SJSA1 (cell line): ENCODE results near the gene TNFAIP8L1. TPM values are rescaled to one million over a fixed set of nuclear protein-coding genes. Genes with fewer than 3 reads are reported as not detected.
A peak's percentile ranks its signal among the peaks of the same experiment; 100 is the strongest.

ENCODE experiments used
- DNase-seq, 2 experiments: peaks; one replicate each; pipeline ENCODE4 v3.0.0-alpha.2; 2015 to 2020; ENCODE audit warnings: low spot score in 2 of 2, low read depth in 1 of 2
- H3K27ac ChIP-seq: fragments of 250-450 bp; sonication (Bioruptor Pico); 2 replicates; pipeline ENCODE4 v1.5.1; 2020; ENCODE audit warnings: mild to moderate bottlenecking, moderate library complexity
- H3K27me3 ChIP-seq: fragments of 250-450 bp; sonication (Bioruptor Pico); replicated peaks from 2 replicates; pipeline ENCODE4 v1.5.1; 2020; ENCODE audit warnings: mild to moderate bottlenecking, moderate library complexity
- H3K36me3 ChIP-seq: fragments of 250-450 bp; sonication (Bioruptor Pico); 2 replicates; pipeline ENCODE4 v1.5.1; 2020; ENCODE audit warnings: mild to moderate bottlenecking
- H3K4me1 ChIP-seq: fragments of 250-450 bp; sonication (Bioruptor Pico); replicated peaks from 2 replicates; pipeline ENCODE4 v1.6.1; 2021; ENCODE audit warnings: mild to moderate bottlenecking
- H3K4me3 ChIP-seq: fragments of 250-450 bp; sonication (Bioruptor Pico); 2 replicates; pipeline ENCODE4 v1.5.1; 2020; ENCODE audit warnings: mild to moderate bottlenecking
- H3K9me3 ChIP-seq: fragments of 250-450 bp; sonication (Bioruptor Pico); replicated peaks from 2 replicates; pipeline ENCODE4 v1.5.1; 2020; ENCODE audit warnings: mild to moderate bottlenecking
- total RNA-seq: library from RNA; depleted of rRNA; stranded (reverse); fragments of >200 nt; shearing (Covaris generic); gene quantifications from 2 replicates; pipeline ENCODE4 v1.2.3, GENCODE V29; 2014

The TNFAIP8L1 gene
- total RNA-seq, 1 experiment from 2014 or later, result 5.0 TPM

GRCh38 chr19:4688587-4688986 is 49.3 kb downstream of the TNFAIP8L1 start:
- Histone ChIP-seq H3K27me3 (no peaks in the 10 kb centered on the region), H3K4me1 (peaks cover 2% of the 10 kb centered on the region), H3K4me3 (no peak overlapping the region), H3K36me3 (peaks cover 87% of the 10 kb centered on the region), H3K9me3 (no peaks in the 10 kb centered on the region), H3K27ac (no peak overlapping the region)
- DNase-seq, result no peak

- no peaks in the 10 kb centered on the region for H3K9me3 ChIP-seq
- no peak for DNase-seq
- no peaks in the 10 kb centered on the region for H3K27me3 ChIP-seq
- no peak overlapping the region for H3K4me3 ChIP-seq
- peaks cover 87% of the 10 kb centered on the region for H3K36me3 ChIP-seq
- H3K4me1 ChIP-seq, result peaks cover 10% of the 10 kb centered on the region
- no peak overlapping the region for H3K27ac ChIP-seq
Measured at GRCh38 chr19:4689403-4689802, 50.1 kb downstream of the TNFAIP8L1 start.

- DNase-seq, result no peak
- H3K27ac ChIP-seq, result no peak overlapping the region
- no peaks in the 10 kb centered on the region for H3K9me3 ChIP-seq
- H3K36me3 ChIP-seq, result peaks cover 89% of the 10 kb centered on the region
- no peaks in the 10 kb centered on the region for H3K27me3 ChIP-seq
- peaks cover 19% of the 10 kb centered on the region for H3K4me1 ChIP-seq
- no peak overlapping the region for H3K4me3 ChIP-seq
Measured at GRCh38 chr19:4690361-4690760, 51.0 kb downstream of the TNFAIP8L1 start.

GRCh38 chr19:4691373-4691772 is 52.1 kb downstream of the TNFAIP8L1 start:
- no peak for DNase-seq
- peaks cover 27% of the 10 kb centered on the region for H3K4me1 ChIP-seq
- H3K27ac ChIP-seq, result no peak overlapping the region
- no peaks in the 10 kb centered on the region for H3K27me3 ChIP-seq
- no peaks in the 10 kb centered on the region for H3K9me3 ChIP-seq
- peaks cover 94% of the 10 kb centered on the region for H3K36me3 ChIP-seq
- H3K4me3 ChIP-seq, result no peak overlapping the region

- Histone ChIP-seq H3K4me3 (no peak overlapping the region), H3K27me3 (no peaks in the 10 kb centered on the region), H3K36me3 (peaks cover 91% of the 10 kb centered on the region), H3K27ac (no peak overlapping the region), H3K9me3 (no peaks in the 10 kb centered on the region), H3K4me1 (peaks cover 37% of the 10 kb centered on the region)
- DNase-seq, result no peak
Measured at GRCh38 chr19:4692251-4693077, 53.1 kb downstream of the TNFAIP8L1 start.

- no peak for DNase-seq
- peaks cover 43% of the 10 kb centered on the region for H3K4me1 ChIP-seq
- H3K36me3 ChIP-seq, result peaks cover 91% of the 10 kb centered on the region
- no peaks in the 10 kb centered on the region for H3K27me3 ChIP-seq
- H3K4me3 ChIP-seq, result no peak overlapping the region
- H3K9me3 ChIP-seq, result no peaks in the 10 kb centered on the region
- H3K27ac ChIP-seq, result no peak overlapping the region
Measured at GRCh38 chr19:4693078-4693350, 53.7 kb downstream of the TNFAIP8L1 start.

GRCh38 chr19:4693471-4694121 is 54.3 kb downstream of the TNFAIP8L1 start:
- no peak for DNase-seq
- H3K36me3 ChIP-seq, result peaks cover 91% of the 10 kb centered on the region

GRCh38 chr19:4694211-4694987 is 55.1 kb downstream of the TNFAIP8L1 start:
- Histone ChIP-seq H3K27ac (peak overlapping the region; percentile 41), H3K27me3 (no peaks in the 10 kb centered on the region), H3K36me3 (peaks cover 90% of the 10 kb centered on the region), H3K4me3 (no peak overlapping the region), H3K4me1 (peaks cover 45% of the 10 kb centered on the region), H3K9me3 (no peaks in the 10 kb centered on the region)
- peak; percentile 80 to 93 for DNase-seq

More at GRCh38 chr19:4693471-4694121, 54.3 kb downstream of the TNFAIP8L1 start:
- H3K9me3 ChIP-seq, result no peaks in the 10 kb centered on the region
- H3K4me3 ChIP-seq, result no peak overlapping the region
- peaks cover 45% of the 10 kb centered on the region for H3K4me1 ChIP-seq
- peak overlapping the region; percentile 41; the same call in 1 of the 2 replicates for H3K27ac ChIP-seq
- no peaks in the 10 kb centered on the region for H3K27me3 ChIP-seq

- Histone ChIP-seq H3K36me3 (peaks cover 90% of the 10 kb centered on the region), H3K4me1 (peaks cover 45% of the 10 kb centered on the region), H3K4me3 (no peak overlapping the region), H3K27me3 (no peaks in the 10 kb centered on the region), H3K9me3 (no peaks in the 10 kb centered on the region), H3K27ac (peak overlapping the region; percentile 27; the same call in 1 of the 2 replicates)
- no peak for DNase-seq
Measured at GRCh38 chr19:4695224-4695731, 56.0 kb downstream of the TNFAIP8L1 start.

GRCh38 chr19:4697304-4697703 is 58.0 kb downstream of the TNFAIP8L1 start:
- H3K27ac ChIP-seq, result peak overlapping the region; percentile 42
- H3K36me3 ChIP-seq, result peaks cover 94% of the 10 kb centered on the region
- H3K4me1 ChIP-seq, result peaks cover 45% of the 10 kb centered on the region
- DNase-seq, result no peak
- no peaks in the 10 kb centered on the region for H3K9me3 ChIP-seq
- no peak overlapping the region for H3K4me3 ChIP-seq
- no peaks in the 10 kb centered on the region for H3K27me3 ChIP-seq

GRCh38 chr19:4699826-4700692 is 60.7 kb downstream of the TNFAIP8L1 start:
- H3K36me3 ChIP-seq, result peaks cover 86% of the 10 kb centered on the region

GRCh38 chr19:4700693-4700970 is 61.3 kb downstream of the TNFAIP8L1 start:
- H3K27ac ChIP-seq, result no peak overlapping the region
- no peak overlapping the region for H3K4me3 ChIP-seq
- DNase-seq, result no peak
- H3K9me3 ChIP-seq, result no peaks in the 10 kb centered on the region
- H3K4me1 ChIP-seq, result peaks cover 45% of the 10 kb centered on the region
- no peaks in the 10 kb centered on the region for H3K27me3 ChIP-seq
- peaks cover 86% of the 10 kb centered on the region for H3K36me3 ChIP-seq

More at GRCh38 chr19:4699826-4700692, 60.7 kb downstream of the TNFAIP8L1 start:
- Histone ChIP-seq H3K4me3 (no peak overlapping the region), H3K9me3 (no peaks in the 10 kb centered on the region), H3K27me3 (no peaks in the 10 kb centered on the region), H3K27ac (no peak overlapping the region), H3K4me1 (peaks cover 44% of the 10 kb centered on the region)
- DNase-seq, result no peak

GRCh38 chr19:4701557-4701956 is 62.2 kb downstream of the TNFAIP8L1 start:
- no peak for DNase-seq
- no peaks in the 10 kb centered on the region for H3K27me3 ChIP-seq
- no peak overlapping the region for H3K4me3 ChIP-seq
- peaks cover 83% of the 10 kb centered on the region for H3K36me3 ChIP-seq
- no peak overlapping the region for H3K27ac ChIP-seq
- H3K9me3 ChIP-seq, result no peaks in the 10 kb centered on the region
- peaks cover 39% of the 10 kb centered on the region for H3K4me1 ChIP-seq
